CD14-positive monocyte (primary cell): Measurements from ENCODE around the gene RNF222. TPM values are rescaled to one million over a fixed set of nuclear protein-coding genes. Genes with fewer than 3 reads are reported as not detected.
A peak's percentile ranks its signal among the peaks of the same experiment; 100 is the strongest.

ENCODE experiments used
- DNase-seq, 3 donors: peaks; one replicate each; pipeline ENCODE4 v3.0.0-alpha.2; 2011 to 2022
- H2AFZ ChIP-seq: 2 replicates; pipeline ENCODE4 v1.6.0; 2012; ENCODE audit warnings: mild to moderate bottlenecking, low read depth, low read length, inconsistent platforms; ENCODE audit not compliant: insufficient read depth, poor library complexity, severe bottlenecking
- H3K27ac ChIP-seq, 2 donors: 1 replicate in 1 of 2; 2 replicates in 1 of 2; pipeline ENCODE4 v1.5.1; 2012 to 2013; ENCODE audit warnings: low read length in 2 of 2, control low read depth in 1 of 2, inconsistent platforms in 1 of 2, low read depth in 1 of 2, mild to moderate bottlenecking in 1 of 2
- H3K27me3 ChIP-seq, 2 donors: one replicate each; pipeline versions ENCODE4 v1.6.0 to v1.6.1; 2011 to 2013; ENCODE audit warnings: low read length in 2 of 2; ENCODE audit not compliant: control insufficient read depth in 2 of 2, insufficient read depth in 2 of 2
- H3K36me3 ChIP-seq, 2 donors: replicated peaks in 1 of 2; 1 replicate in 1 of 2; 2 replicates in 1 of 2; pipeline versions ENCODE4 v1.5.1 to v1.6.1; 2012 to 2013; ENCODE audit warnings: low read length in 2 of 2, control low read depth in 1 of 2, inconsistent platforms in 1 of 2, mild to moderate bottlenecking in 1 of 2; ENCODE audit not compliant: insufficient read depth in 2 of 2, control insufficient read depth in 1 of 2
- H3K4me1 ChIP-seq, 2 donors: 1 replicate in 1 of 2; 2 replicates in 1 of 2; pipeline versions ENCODE4 v1.5.1 to v1.6.1; 2012 to 2013; ENCODE audit warnings: low read length in 2 of 2, control low read depth in 1 of 2, inconsistent platforms in 1 of 2, mild to moderate bottlenecking in 1 of 2, moderate library complexity in 1 of 2; ENCODE audit not compliant: insufficient read depth in 2 of 2, control insufficient read depth in 1 of 2
- H3K4me2 ChIP-seq: replicated peaks from 2 replicates; pipeline ENCODE3; 2012; ENCODE audit warnings: low read length, moderate library complexity, mild to moderate bottlenecking; ENCODE audit not compliant: poor library complexity, severe bottlenecking; ENCODE audit errors: extremely low read depth
- H3K4me3 ChIP-seq, 3 experiments: fragments of 200-600 bp in 1 of 3; sonication (generic) in 1 of 3; replicated peaks in 1 of 3; 1 replicate in 2 of 3; 2 replicates in 1 of 3; pipeline ENCODE4 v1.5.1; 2011 to 2013; ENCODE audit warnings: low read length in 3 of 3, mild to moderate bottlenecking in 3 of 3, control low read depth in 2 of 3, low read depth in 2 of 3, inconsistent platforms in 1 of 3, moderate library complexity in 1 of 3
- H3K79me2 ChIP-seq: 2 replicates; pipeline ENCODE4 v1.6.0; 2012; ENCODE audit warnings: mild to moderate bottlenecking, control low read depth, inconsistent platforms, low read length, moderate library complexity; ENCODE audit not compliant: insufficient read depth
- H3K9ac ChIP-seq: 2 replicates; pipeline ENCODE4 v1.6.0; 2017; ENCODE audit warnings: low read length, mild to moderate bottlenecking; ENCODE audit not compliant: insufficient read depth, poor library complexity, severe bottlenecking
- H3K9me3 ChIP-seq, 2 donors: replicated peaks in 1 of 2; 1 replicate in 1 of 2; 2 replicates in 1 of 2; pipeline versions ENCODE4 v1.5.1 to v1.6.1; 2012 to 2013; ENCODE audit warnings: low read length in 2 of 2, control low read depth in 1 of 2; ENCODE audit not compliant: control insufficient read depth in 1 of 2, insufficient read depth in 1 of 2
- H4K20me1 ChIP-seq: 2 replicates; pipeline ENCODE4 v1.6.0; 2012; ENCODE audit warnings: mild to moderate bottlenecking, low read length, control low read depth, moderate library complexity; ENCODE audit not compliant: insufficient read depth
- H3K27ac Mint-ChIP-seq, 7 donors: one replicate each; pipeline ENCODE4 v1.8.0; 2020; ENCODE audit warnings: mild to moderate bottlenecking in 7 of 7, mixed read lengths in 7 of 7, moderate library complexity in 6 of 7, inconsistent platforms in 2 of 7
- H3K27me3 Mint-ChIP-seq, 3 donors: one replicate each; pipeline ENCODE4 v1.8.0; 2021 to 2022; ENCODE audit warnings: low read depth in 3 of 3, mild to moderate bottlenecking in 3 of 3, mixed read lengths in 3 of 3, moderate library complexity in 3 of 3, inconsistent platforms in 1 of 3
- H3K36me3 Mint-ChIP-seq, 2 donors: one replicate each; pipeline ENCODE4 v1.8.0; 2020; ENCODE audit warnings: mixed read lengths in 2 of 2, inconsistent platforms in 1 of 2, mild to moderate bottlenecking in 1 of 2
- H3K4me1 Mint-ChIP-seq: one replicate; pipeline ENCODE4 v1.8.0; 2020; ENCODE audit warnings: mild to moderate bottlenecking, mixed read lengths
- H3K4me3 Mint-ChIP-seq, 2 donors: one replicate each; pipeline ENCODE4 v1.8.0; 2020; ENCODE audit warnings: mild to moderate bottlenecking in 2 of 2, mixed read lengths in 2 of 2, moderate library complexity in 1 of 2
- H3K9me3 Mint-ChIP-seq, 7 donors: one replicate each; pipeline ENCODE4 v1.8.0; 2020 to 2022; ENCODE audit warnings: mixed read lengths in 7 of 7, mild to moderate bottlenecking in 6 of 7, moderate library complexity in 6 of 7, inconsistent platforms in 2 of 7
- WGBS: methylation state at CpG from one replicate; pipeline ENCODE4 v1.1.5; 2013; ENCODE audit warnings: missing lambda C conversion rate; ENCODE audit not compliant: insufficient coverage; 5-methylcytosine and 5-hydroxymethylcytosine counted together
- intact Hi-C, 2 donors: fragments of 100-400 bp; cut with micrococcal nuclease; formaldehyde crosslinking; loops; one replicate each; pipeline versions ENCODE4 v1.15.0 to v1.15.1; 2023
- polyA plus RNA-seq, 3 donors: library from polyadenylated mRNA; depleted of rRNA in 1 of 3; unstranded in 2 of 3; stranded (reverse) in 1 of 3; fragments of 300-500 nt in 2 of 3; fragments of >200 nt in 1 of 3; fragmentation: Illumina TruSeq in 2 of 3; gene quantifications; 1 replicate in 2 of 3; 2 replicates in 1 of 3; pipeline ENCODE4 v1.2.3, GENCODE V29; 2012 to 2021
- TF ChIP-seq, protein P1 (sequence below): fragments of 200-600 bp; IDR thresholded peaks from one replicate; pipeline ENCODE4 v1.8.0; 2022; ENCODE audit warnings: antibody characterized with exemption, mild to moderate bottlenecking

Gene RNF222
- polyA plus RNA-seq, 3 donors, result not detected

GRCh38 chr17:8405499-8406016 is 7.9 kb upstream of the RNF222 start:
- H3K27me3 ChIP-seq, result no peaks in the 10 kb centered on the region
- peak overlapping the region in 1 of 7 donors; percentile 3 for H3K27ac Mint-ChIP-seq
- no peaks in the 10 kb centered on the region for H3K36me3 Mint-ChIP-seq

DNA sequence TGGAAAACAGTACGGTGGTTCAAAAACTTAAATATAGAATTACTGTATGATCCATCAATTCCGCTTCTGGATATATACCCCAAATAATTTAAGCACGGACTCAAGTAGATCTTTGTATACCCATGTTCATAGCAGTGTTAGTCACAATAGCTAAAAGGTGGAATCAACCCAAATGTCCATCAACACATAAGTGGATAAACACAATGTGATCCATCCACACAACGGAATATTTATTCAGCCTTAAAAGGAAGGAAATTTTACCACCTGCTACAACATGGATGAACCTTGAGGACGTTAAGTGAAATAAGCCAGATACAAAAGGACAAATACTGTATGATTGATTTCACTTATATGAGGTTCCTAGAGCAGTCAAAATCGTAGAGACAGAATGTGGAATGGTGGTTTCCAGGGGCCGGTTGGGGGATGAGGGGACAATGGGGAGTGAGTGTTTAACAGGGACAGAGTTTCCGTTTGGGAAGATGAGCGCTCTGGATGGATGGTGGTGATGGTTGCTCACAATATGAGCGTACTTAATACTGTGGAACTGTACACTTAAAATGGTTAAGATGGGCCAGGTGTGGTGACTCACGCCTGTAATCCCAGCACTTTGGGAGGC is 5.4 kb upstream of the RNF222 start:
- intact Hi-C loops, result no loop called here
- H3K9ac ChIP-seq, result no peak overlapping the region
- H3K27ac ChIP-seq, result no peak overlapping the region
- TF ChIP-seq, protein P1, sequence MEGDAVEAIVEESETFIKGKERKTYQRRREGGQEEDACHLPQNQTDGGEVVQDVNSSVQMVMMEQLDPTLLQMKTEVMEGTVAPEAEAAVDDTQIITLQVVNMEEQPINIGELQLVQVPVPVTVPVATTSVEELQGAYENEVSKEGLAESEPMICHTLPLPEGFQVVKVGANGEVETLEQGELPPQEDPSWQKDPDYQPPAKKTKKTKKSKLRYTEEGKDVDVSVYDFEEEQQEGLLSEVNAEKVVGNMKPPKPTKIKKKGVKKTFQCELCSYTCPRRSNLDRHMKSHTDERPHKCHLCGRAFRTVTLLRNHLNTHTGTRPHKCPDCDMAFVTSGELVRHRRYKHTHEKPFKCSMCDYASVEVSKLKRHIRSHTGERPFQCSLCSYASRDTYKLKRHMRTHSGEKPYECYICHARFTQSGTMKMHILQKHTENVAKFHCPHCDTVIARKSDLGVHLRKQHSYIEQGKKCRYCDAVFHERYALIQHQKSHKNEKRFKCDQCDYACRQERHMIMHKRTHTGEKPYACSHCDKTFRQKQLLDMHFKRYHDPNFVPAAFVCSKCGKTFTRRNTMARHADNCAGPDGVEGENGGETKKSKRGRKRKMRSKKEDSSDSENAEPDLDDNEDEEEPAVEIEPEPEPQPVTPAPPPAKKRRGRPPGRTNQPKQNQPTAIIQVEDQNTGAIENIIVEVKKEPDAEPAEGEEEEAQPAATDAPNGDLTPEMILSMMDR, result no peak
- H3K79me2 ChIP-seq, result no peaks in the 10 kb centered on the region
- H3K36me3 Mint-ChIP-seq, result no peaks in the 10 kb centered on the region
- peaks cover 4 to 11% (median 6%) of the 10 kb centered on the region in 3 donors for H3K27me3 Mint-ChIP-seq
- peaks cover 0 to under 1% of the 10 kb centered on the region in 2 donors for H3K27me3 ChIP-seq
- no peaks in the 10 kb centered on the region for H4K20me1 ChIP-seq
- no peak overlapping the region for H3K4me3 Mint-ChIP-seq
- H3K27ac Mint-ChIP-seq, result no peak overlapping the region
- H3K36me3 ChIP-seq, result no peaks in the 10 kb centered on the region
- no peak overlapping the region for H2AFZ ChIP-seq
- WGBS, result 96% methylated on average over 6 of the region's 11 CpGs
- no peak overlapping the region for H3K4me3 ChIP-seq
- no peaks in the 10 kb centered on the region for H3K9me3 ChIP-seq
- no peak overlapping the region for H3K4me2 ChIP-seq
- no peak for DNase-seq
- no peaks in the 10 kb centered on the region for H3K4me1 Mint-ChIP-seq
- no peaks in the 10 kb centered on the region for H3K9me3 Mint-ChIP-seq
- H3K4me1 ChIP-seq, result no peaks in the 10 kb centered on the region

More at GRCh38 chr17:8405499-8406016, 7.9 kb upstream of the RNF222 start:
- Histone ChIP-seq H3K4me3 (no peak overlapping the region), H3K4me1 (peaks cover 6% of the 10 kb centered on the region in 2 donors), H2AFZ (no peak overlapping the region), H3K79me2 (no peaks in the 10 kb centered on the region), H3K36me3 (no peaks in the 10 kb centered on the region), H3K9me3 (no peaks in the 10 kb centered on the region), H3K4me2 (no peak overlapping the region), H4K20me1 (no peaks in the 10 kb centered on the region), H3K27ac (no peak overlapping the region), H3K9ac (no peak overlapping the region)
- DNase-seq, result no peak
- intact Hi-C loops, result loop anchor here in 1 of 2 donors (5.0 kb wide), 1 partner anchor 37 kb away; no protein-coding TSS in a partner anchor
- 98% methylated on average over 9 of the region's 11 CpGs for WGBS
- peaks cover 0 to 12% (median 3%) of the 10 kb centered on the region in 3 donors for H3K27me3 Mint-ChIP-seq
- no peak overlapping the region for H3K4me3 Mint-ChIP-seq
- H3K9me3 Mint-ChIP-seq, result no peaks in the 10 kb centered on the region
- H3K4me1 Mint-ChIP-seq, result peaks cover 6% of the 10 kb centered on the region
- TF ChIP-seq, protein P1, result no peak
